ENCODE measurements around the gene AHDC1. TPM values are rescaled to one million over a fixed set of nuclear protein-coding genes. Genes with fewer than 3 reads are reported as not detected.

AHDC1 gene
- total and polyA plus RNA-seq, 9 of the 15 experiments (the other 6 are each of a cell fraction or from before 2014, with no cell fraction given), result 0.21 to 36.4 (median 4.7) TPM

- TF ChIP-seq, protein P1, sequence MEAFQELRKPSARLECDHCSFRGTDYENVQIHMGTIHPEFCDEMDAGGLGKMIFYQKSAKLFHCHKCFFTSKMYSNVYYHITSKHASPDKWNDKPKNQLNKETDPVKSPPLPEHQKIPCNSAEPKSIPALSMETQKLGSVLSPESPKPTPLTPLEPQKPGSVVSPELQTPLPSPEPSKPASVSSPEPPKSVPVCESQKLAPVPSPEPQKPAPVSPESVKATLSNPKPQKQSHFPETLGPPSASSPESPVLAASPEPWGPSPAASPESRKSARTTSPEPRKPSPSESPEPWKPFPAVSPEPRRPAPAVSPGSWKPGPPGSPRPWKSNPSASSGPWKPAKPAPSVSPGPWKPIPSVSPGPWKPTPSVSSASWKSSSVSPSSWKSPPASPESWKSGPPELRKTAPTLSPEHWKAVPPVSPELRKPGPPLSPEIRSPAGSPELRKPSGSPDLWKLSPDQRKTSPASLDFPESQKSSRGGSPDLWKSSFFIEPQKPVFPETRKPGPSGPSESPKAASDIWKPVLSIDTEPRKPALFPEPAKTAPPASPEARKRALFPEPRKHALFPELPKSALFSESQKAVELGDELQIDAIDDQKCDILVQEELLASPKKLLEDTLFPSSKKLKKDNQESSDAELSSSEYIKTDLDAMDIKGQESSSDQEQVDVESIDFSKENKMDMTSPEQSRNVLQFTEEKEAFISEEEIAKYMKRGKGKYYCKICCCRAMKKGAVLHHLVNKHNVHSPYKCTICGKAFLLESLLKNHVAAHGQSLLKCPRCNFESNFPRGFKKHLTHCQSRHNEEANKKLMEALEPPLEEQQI (IDR thresholded peaks at IDR 0.05), result no peak
- TF ChIP-seq BCL6 (CRISPR knock-in tag; IDR thresholded peaks at IDR 0.05), result no peak
- no peak for TF ChIP-seq ZNF232 (CRISPR knock-in tag; IDR thresholded peaks at IDR 0.05)
- no peak for TF ChIP-seq CBX3 (IDR thresholded peaks at IDR 0.05; ENCODE audit: borderline replicate concordance in 1 of 2, low read length in 2 of 2)
- no peak; the same call in 1 of the 2 replicates for TF ChIP-seq USF1 (CRISPR knock-in tag; IDR thresholded peaks at IDR 0.05)
- TF ChIP-seq, protein P2, sequence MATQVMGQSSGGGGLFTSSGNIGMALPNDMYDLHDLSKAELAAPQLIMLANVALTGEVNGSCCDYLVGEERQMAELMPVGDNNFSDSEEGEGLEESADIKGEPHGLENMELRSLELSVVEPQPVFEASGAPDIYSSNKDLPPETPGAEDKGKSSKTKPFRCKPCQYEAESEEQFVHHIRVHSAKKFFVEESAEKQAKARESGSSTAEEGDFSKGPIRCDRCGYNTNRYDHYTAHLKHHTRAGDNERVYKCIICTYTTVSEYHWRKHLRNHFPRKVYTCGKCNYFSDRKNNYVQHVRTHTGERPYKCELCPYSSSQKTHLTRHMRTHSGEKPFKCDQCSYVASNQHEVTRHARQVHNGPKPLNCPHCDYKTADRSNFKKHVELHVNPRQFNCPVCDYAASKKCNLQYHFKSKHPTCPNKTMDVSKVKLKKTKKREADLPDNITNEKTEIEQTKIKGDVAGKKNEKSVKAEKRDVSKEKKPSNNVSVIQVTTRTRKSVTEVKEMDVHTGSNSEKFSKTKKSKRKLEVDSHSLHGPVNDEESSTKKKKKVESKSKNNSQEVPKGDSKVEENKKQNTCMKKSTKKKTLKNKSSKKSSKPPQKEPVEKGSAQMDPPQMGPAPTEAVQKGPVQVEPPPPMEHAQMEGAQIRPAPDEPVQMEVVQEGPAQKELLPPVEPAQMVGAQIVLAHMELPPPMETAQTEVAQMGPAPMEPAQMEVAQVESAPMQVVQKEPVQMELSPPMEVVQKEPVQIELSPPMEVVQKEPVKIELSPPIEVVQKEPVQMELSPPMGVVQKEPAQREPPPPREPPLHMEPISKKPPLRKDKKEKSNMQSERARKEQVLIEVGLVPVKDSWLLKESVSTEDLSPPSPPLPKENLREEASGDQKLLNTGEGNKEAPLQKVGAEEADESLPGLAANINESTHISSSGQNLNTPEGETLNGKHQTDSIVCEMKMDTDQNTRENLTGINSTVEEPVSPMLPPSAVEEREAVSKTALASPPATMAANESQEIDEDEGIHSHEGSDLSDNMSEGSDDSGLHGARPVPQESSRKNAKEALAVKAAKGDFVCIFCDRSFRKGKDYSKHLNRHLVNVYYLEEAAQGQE (IDR thresholded peaks at IDR 0.05; ENCODE audit: borderline replicate concordance), result peak; percentile 22; the same call in 1 of the 2 replicates
- TF ChIP-seq, protein P2 (CRISPR knock-in tag; IDR thresholded peaks at IDR 0.05; ENCODE audit: low read depth), result 0 out of 2 replicates have a peak, but pooled peaks have one; percentile 58
- TF ChIP-seq MAFG (tag; conservative IDR thresholded peaks at IDR 0.05), result no peak
- TF ChIP-seq FOXJ2 (tag; IDR thresholded peaks at IDR 0.05), result no peak
- no peak for TF ChIP-seq ZC3H11A (IDR thresholded peaks at IDR 0.05; ENCODE audit: low read depth, low read length)
- TF ChIP-seq FUS (optimal IDR thresholded peaks at IDR 0.05; ENCODE audit: low read depth, low read length), result no peak
- TF ChIP-seq CTCF (IDR thresholded peaks at IDR 0.05 in 2 of 3, conservative IDR thresholded peaks at IDR 0.05 in 1 of 3; ENCODE audit: insufficient read depth in 2 of 3, low read depth in 1 of 3, low read length in 3 of 3), result peak in 2 of 3 experiments; percentile 2 to 15; a peak in 1 of 6 replicates
- peak; percentile 21; the same call in 1 of the 2 replicates for TF ChIP-seq GTF2F1 (IDR thresholded peaks at IDR 0.05; ENCODE audit: low read depth, low read length)
- TF ChIP-seq ZNF780A (CRISPR knock-in tag; IDR thresholded peaks at IDR 0.05), result no peak
Observed at GRCh38 chr1:27603681-27604578, at the start of gene AHDC1 (continued).

All from K562 (cell line).